Measurements from ENCODE around the gene PBOV1.

- TF ChIP-seq CTCF (IDR thresholded peaks at IDR 0.05; ENCODE audit: low read length): no peak
- TF ChIP-seq EZH2 (optimal IDR thresholded peaks at IDR 0.05; ENCODE audit: low read depth, low read length): no peak
- no peak for TF ChIP-seq EZH2phosphoT487 (IDR thresholded peaks at IDR 0.05; ENCODE audit: low read length)
These were observed 45.7 kb upstream of the PBOV1 start for GRCh38 chr6:138263963-138264362.
